ENCODE data around the gene ADGRB2.

The ADGRB2 gene

DNA sequence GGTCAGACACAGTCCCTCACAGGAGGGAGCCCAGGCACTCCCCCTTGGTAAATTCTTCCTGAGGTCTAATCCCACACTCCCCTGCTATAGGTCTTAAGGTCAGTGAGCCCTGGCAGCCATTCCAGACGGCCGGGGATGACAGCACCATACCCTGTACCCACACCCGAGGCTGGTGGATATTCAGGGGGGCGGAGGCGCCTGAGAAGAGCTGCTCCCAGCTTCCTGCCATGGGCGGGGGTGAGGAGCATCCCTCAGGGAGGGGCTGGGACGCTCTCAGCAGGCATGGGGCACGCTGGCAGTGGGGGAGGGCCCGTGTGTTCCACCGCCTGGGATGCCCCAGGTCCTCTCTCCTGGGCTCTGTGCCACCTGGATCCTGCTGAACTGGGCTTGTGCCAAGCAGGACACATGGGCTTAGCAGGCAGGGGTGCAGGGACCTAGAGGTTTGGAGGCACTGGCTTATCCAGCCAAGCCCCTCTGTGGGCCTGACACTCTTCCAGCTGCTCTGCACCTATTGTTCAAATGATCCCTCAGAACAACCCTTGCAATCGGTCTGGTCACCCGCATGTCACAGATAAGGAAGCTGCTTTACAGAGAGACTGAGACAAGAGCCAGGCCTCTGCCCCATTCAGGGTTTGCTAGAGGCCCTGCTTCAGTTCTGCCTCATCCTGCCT is 5.7 kb upstream of the ADGRB2 start:
- H3K36me3 ChIP-seq (replicated peaks; ENCODE audit: low read depth, low read length): no peaks in the 10 kb centered on the region
- peaks cover 36% of the 10 kb centered on the region for H3K4me1 ChIP-seq (ENCODE audit: low read length)
- no peak overlapping the region for H3K4me3 ChIP-seq (ENCODE audit: low read length)
- no peaks in the 10 kb centered on the region for H4K20me1 ChIP-seq (ENCODE audit: insufficient read depth, low read length)
- no peaks in the 10 kb centered on the region for H3K9me3 ChIP-seq (ENCODE audit: insufficient read depth, low read length)
- no peak for TF ChIP-seq EZH2phosphoT487 (IDR thresholded peaks at IDR 0.05; ENCODE audit: low read depth)
- TF ChIP-seq, protein P1, sequence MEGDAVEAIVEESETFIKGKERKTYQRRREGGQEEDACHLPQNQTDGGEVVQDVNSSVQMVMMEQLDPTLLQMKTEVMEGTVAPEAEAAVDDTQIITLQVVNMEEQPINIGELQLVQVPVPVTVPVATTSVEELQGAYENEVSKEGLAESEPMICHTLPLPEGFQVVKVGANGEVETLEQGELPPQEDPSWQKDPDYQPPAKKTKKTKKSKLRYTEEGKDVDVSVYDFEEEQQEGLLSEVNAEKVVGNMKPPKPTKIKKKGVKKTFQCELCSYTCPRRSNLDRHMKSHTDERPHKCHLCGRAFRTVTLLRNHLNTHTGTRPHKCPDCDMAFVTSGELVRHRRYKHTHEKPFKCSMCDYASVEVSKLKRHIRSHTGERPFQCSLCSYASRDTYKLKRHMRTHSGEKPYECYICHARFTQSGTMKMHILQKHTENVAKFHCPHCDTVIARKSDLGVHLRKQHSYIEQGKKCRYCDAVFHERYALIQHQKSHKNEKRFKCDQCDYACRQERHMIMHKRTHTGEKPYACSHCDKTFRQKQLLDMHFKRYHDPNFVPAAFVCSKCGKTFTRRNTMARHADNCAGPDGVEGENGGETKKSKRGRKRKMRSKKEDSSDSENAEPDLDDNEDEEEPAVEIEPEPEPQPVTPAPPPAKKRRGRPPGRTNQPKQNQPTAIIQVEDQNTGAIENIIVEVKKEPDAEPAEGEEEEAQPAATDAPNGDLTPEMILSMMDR (IDR thresholded peaks at IDR 0.05; ENCODE audit: low read depth, low read length): no peak
- H3K79me2 ChIP-seq (ENCODE audit: low read length): no peaks in the 10 kb centered on the region
- H3K9ac ChIP-seq (ENCODE audit: low read length): peak overlapping the region; percentile 2; the same call in 1 of the 2 replicates
- H2AFZ ChIP-seq (ENCODE audit: low read depth, low read length): no peak overlapping the region
- peak overlapping the region; percentile 50 for H3K4me2 ChIP-seq (ENCODE audit: low read length)
- no peaks in the 10 kb centered on the region for H3K27me3 ChIP-seq (ENCODE audit: low read depth, low read length)
- H3K27ac ChIP-seq (ENCODE audit: low read length): peak overlapping the region; percentile 46

DNA sequence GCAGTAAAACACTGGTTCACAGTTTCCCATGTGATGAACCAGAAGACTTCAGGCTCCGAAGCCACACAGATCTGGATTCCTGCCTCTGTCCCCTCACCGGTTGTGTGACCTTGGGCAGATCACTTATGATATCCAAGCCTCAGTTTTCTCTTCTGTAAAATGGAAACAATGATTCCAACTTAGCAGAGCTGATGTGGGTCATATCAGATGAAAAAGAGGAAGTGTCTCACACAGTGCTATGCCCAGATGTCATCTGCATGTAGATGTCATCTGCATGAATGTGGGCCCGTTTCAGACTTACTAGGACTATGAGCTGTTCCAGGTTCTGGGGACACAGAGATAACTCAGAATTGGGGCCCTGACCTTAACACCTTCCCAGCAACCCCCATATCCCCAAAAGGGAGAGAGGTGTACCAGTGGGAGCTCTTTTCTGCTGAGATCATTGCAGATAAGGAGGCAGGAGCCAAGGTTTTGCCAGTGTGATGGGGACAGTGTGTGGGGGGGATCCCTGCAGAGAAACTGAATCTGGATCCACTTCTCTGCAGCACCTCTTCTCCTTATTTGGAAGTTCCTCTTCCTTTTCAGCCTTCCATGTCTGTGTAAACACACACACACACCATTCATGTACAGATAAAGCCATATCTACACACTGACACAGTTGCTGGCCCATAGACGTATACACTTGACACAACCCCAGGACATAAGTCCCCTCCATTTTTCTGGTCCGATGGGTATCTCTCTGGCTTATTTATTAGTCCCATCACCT is 5.0 kb upstream of the ADGRB2 start:
- H3K27ac ChIP-seq (ENCODE audit: low read length): peak overlapping the region; percentile 46
- H3K9ac ChIP-seq (ENCODE audit: low read length): peak overlapping the region; percentile 2; the same call in 1 of the 2 replicates
- TF ChIP-seq, protein P1 (IDR thresholded peaks at IDR 0.05; ENCODE audit: low read depth, low read length): no peak
- TF ChIP-seq EZH2phosphoT487 (IDR thresholded peaks at IDR 0.05; ENCODE audit: low read depth): no peak
- H4K20me1 ChIP-seq (ENCODE audit: insufficient read depth, low read length): no peaks in the 10 kb centered on the region
- H3K36me3 ChIP-seq (replicated peaks; ENCODE audit: low read depth, low read length): no peaks in the 10 kb centered on the region
- no peaks in the 10 kb centered on the region for H3K27me3 ChIP-seq (ENCODE audit: low read depth, low read length)
- peaks cover 37% of the 10 kb centered on the region for H3K4me1 ChIP-seq (ENCODE audit: low read length)
- H3K4me3 ChIP-seq (ENCODE audit: low read length): 0 out of 2 replicates have a peak overlapping the region, but pooled peaks have one; percentile 1
- H3K79me2 ChIP-seq (ENCODE audit: low read length): no peaks in the 10 kb centered on the region
- no peak overlapping the region for H2AFZ ChIP-seq (ENCODE audit: low read depth, low read length)
- peak overlapping the region; percentile 50 for H3K4me2 ChIP-seq (ENCODE audit: low read length)
- no peaks in the 10 kb centered on the region for H3K9me3 ChIP-seq (ENCODE audit: insufficient read depth, low read length)

DNA sequence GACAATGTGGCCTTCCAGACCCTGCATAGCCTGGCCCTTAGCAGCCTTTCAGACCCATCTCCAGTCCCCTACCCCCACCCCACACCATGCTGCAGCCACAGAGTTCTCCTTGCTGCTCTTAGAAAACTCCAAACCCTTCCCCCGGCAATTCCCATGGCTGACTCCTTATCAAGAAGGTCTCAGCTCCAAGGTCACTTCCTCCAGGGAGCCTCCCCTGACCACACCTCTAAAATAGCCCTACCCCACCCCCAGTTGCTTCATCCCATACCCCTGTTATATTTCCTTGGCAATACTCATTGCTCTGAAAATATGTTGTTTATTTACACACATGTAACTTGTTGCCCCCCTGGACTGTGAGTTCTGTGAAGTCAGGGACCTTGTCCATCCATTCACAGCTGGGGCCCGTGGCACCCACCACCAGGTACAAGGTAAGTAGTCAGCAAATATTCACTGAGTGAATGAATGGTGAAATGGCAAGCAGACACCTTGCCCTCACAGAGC is 4.3 kb upstream of the ADGRB2 start:
- H3K27ac ChIP-seq (ENCODE audit: low read length): peak overlapping the region; percentile 46
- no peaks in the 10 kb centered on the region for H3K9me3 ChIP-seq (ENCODE audit: insufficient read depth, low read length)
- H3K4me2 ChIP-seq (ENCODE audit: low read length): peak overlapping the region; percentile 50
- peaks cover 37% of the 10 kb centered on the region for H3K4me1 ChIP-seq (ENCODE audit: low read length)
- 0 out of 2 replicates have a peak overlapping the region, but pooled peaks have one; percentile 1 for H3K4me3 ChIP-seq (ENCODE audit: low read length)
- H4K20me1 ChIP-seq (ENCODE audit: insufficient read depth, low read length): no peaks in the 10 kb centered on the region
- H3K27me3 ChIP-seq (ENCODE audit: low read depth, low read length): no peaks in the 10 kb centered on the region
- TF ChIP-seq EZH2phosphoT487 (IDR thresholded peaks at IDR 0.05; ENCODE audit: low read depth): no peak
- TF ChIP-seq, protein P1 (IDR thresholded peaks at IDR 0.05; ENCODE audit: low read depth, low read length): no peak
- H3K9ac ChIP-seq (ENCODE audit: low read length): no peak overlapping the region
- no peak overlapping the region for H2AFZ ChIP-seq (ENCODE audit: low read depth, low read length)
- H3K36me3 ChIP-seq (replicated peaks; ENCODE audit: low read depth, low read length): no peaks in the 10 kb centered on the region
- no peaks in the 10 kb centered on the region for H3K79me2 ChIP-seq (ENCODE audit: low read length)

DNA sequence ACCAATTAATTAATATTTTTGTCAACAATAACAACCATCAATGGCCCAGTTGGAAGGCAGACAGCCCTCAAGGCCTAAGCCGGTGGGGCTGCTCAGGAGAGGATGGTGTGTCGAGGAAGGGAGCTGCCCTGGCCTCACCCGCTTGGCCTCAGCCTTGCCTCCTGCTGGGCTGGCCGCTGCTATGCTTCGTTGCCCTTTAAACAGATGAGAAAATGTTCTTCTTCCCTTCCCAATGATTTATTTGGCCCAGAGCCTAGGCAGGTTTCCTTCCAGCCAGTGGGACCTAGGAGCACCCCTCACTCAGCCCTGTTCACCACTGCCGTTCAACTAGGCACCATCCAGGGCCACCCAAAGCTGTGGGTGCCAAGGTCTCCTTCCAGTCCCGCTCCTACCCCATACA is 3.1 kb upstream of the ADGRB2 start:
- TF ChIP-seq, protein P1 (IDR thresholded peaks at IDR 0.05; ENCODE audit: low read depth, low read length): no peak
- no peak for TF ChIP-seq EZH2phosphoT487 (IDR thresholded peaks at IDR 0.05; ENCODE audit: low read depth)
- H2AFZ ChIP-seq (ENCODE audit: low read depth, low read length): no peak overlapping the region
- 0 out of 2 replicates have a peak, but pooled peaks cover 2% of the 10 kb centered on the region for H4K20me1 ChIP-seq (ENCODE audit: insufficient read depth, low read length)
- H3K9ac ChIP-seq (ENCODE audit: low read length): no peak overlapping the region
- no peaks in the 10 kb centered on the region for H3K9me3 ChIP-seq (ENCODE audit: insufficient read depth, low read length)
- no peaks in the 10 kb centered on the region for H3K79me2 ChIP-seq (ENCODE audit: low read length)
- no peaks in the 10 kb centered on the region for H3K36me3 ChIP-seq (replicated peaks; ENCODE audit: low read depth, low read length)
- H3K4me2 ChIP-seq (ENCODE audit: low read length): no peak overlapping the region
- H3K27ac ChIP-seq (ENCODE audit: low read length): no peak overlapping the region
- no peak overlapping the region for H3K4me3 ChIP-seq (ENCODE audit: low read length)
- H3K4me1 ChIP-seq (ENCODE audit: low read length): peaks cover 41% of the 10 kb centered on the region
- H3K27me3 ChIP-seq (ENCODE audit: low read depth, low read length): no peaks in the 10 kb centered on the region

Data from OCI-LY3 (cell line).